Esophagus (tissue), 2 donors: ENCODE results near the gene SORL1-AS1.

Source experiments
- H3K27ac ChIP-seq, 2 donors: one replicate each; pipeline ENCODE4 v1.5.1; 2013; ENCODE audit warnings: low read depth in 2 of 2, mild to moderate bottlenecking in 2 of 2, inconsistent platforms in 1 of 2, low read length in 1 of 2, moderate library complexity in 1 of 2
- H3K27me3 ChIP-seq, 2 donors: one replicate each; pipeline ENCODE4 v1.6.1; 2013; ENCODE audit warnings: low read length in 2 of 2, control low read depth in 1 of 2, mild to moderate bottlenecking in 1 of 2; ENCODE audit not compliant: insufficient read depth in 2 of 2, control insufficient read depth in 1 of 2
- H3K36me3 ChIP-seq, 2 donors: one replicate each; pipeline ENCODE4 v1.6.1; 2013; ENCODE audit warnings: low read length in 1 of 2; ENCODE audit not compliant: control insufficient read depth in 2 of 2, insufficient read depth in 2 of 2
- H3K4me1 ChIP-seq, 2 donors: one replicate each; pipeline ENCODE4 v1.6.1; 2013; ENCODE audit warnings: low read length in 1 of 2; ENCODE audit not compliant: control insufficient read depth in 2 of 2, insufficient read depth in 2 of 2
- H3K4me3 ChIP-seq, 2 donors: one replicate each; pipeline ENCODE4 v1.5.1; 2013; ENCODE audit warnings: low read length in 2 of 2, mild to moderate bottlenecking in 2 of 2, low read depth in 1 of 2, moderate library complexity in 1 of 2
- H3K9me3 ChIP-seq, 2 donors: one replicate each; pipeline ENCODE4 v1.6.1; 2013; ENCODE audit warnings: mild to moderate bottlenecking in 2 of 2, low read depth in 1 of 2, low read length in 1 of 2, moderate library complexity in 1 of 2; ENCODE audit not compliant: control insufficient read depth in 2 of 2, insufficient read depth in 1 of 2
- WGBS, 2 donors: extraction: QIAGEN DNeasy Blood & Tissue Kit; methylation state at CpG; one replicate each; pipeline ENCODE4 v1.1.7; 2013; 5-methylcytosine and 5-hydroxymethylcytosine counted together
- donor health status: healthy with polysubstance abuse.
- donor health status: Bipolar disorder and iron deficiency.

The SORL1-AS1 gene

GRCh38 chr11:121478226-121478894 is 25.6 kb upstream of the SORL1-AS1 start:
- H3K27ac ChIP-seq: peak overlapping the region; percentile 38 to 84
- H3K36me3 ChIP-seq: no peaks in the 10 kb centered on the region
- H3K27me3 ChIP-seq: no peaks in the 10 kb centered on the region
- WGBS, 2 donors: 76 to 79% methylated on average over 18 of the region's 18 CpGs
- H3K9me3 ChIP-seq: no peaks in the 10 kb centered on the region
- peaks cover 8 to 9% of the 10 kb centered on the region in 2 donors for H3K4me1 ChIP-seq
- H3K4me3 ChIP-seq: no peak overlapping the region

- Histone ChIP-seq H3K4me3 (no peak overlapping the region), H3K27ac (peak overlapping the region in 1 of 2 donors; percentile 58), H3K27me3 (no peaks in the 10 kb centered on the region), H3K9me3 (no peaks in the 10 kb centered on the region), H3K36me3 (no peaks in the 10 kb centered on the region), H3K4me1 (peaks cover 6 to 9% of the 10 kb centered on the region in 2 donors)
- 49 to 51% methylated on average over 5 of the region's 5 CpGs for WGBS, 2 donors
Measured at GRCh38 chr11:121476379-121477032, 23.7 kb upstream of the SORL1-AS1 start.

- H3K36me3 ChIP-seq: no peaks in the 10 kb centered on the region
- H3K27me3 ChIP-seq: no peaks in the 10 kb centered on the region
- WGBS, 2 donors: 94 to 95% methylated on average over 7 of the region's 7 CpGs
- H3K4me1 ChIP-seq: peaks cover 6 to 9% of the 10 kb centered on the region in 2 donors
- no peaks in the 10 kb centered on the region for H3K9me3 ChIP-seq
- H3K27ac ChIP-seq: no peak overlapping the region
- H3K4me3 ChIP-seq: no peak overlapping the region
Measured at GRCh38 chr11:121474680-121475079, 21.9 kb upstream of the SORL1-AS1 start.

GRCh38 chr11:121473064-121473777 is 20.5 kb upstream of the SORL1-AS1 start:
- Histone ChIP-seq H3K9me3 (no peaks in the 10 kb centered on the region), H3K27me3 (no peaks in the 10 kb centered on the region), H3K27ac (no peak overlapping the region), H3K36me3 (no peaks in the 10 kb centered on the region), H3K4me3 (no peak overlapping the region), H3K4me1 (peaks cover 0 to 6% of the 10 kb centered on the region in 2 donors)
- WGBS, 2 donors: 67 to 69% methylated on average over 8 of the region's 8 CpGs

- peaks cover 0 to 3% of the 10 kb centered on the region in 2 donors for H3K4me1 ChIP-seq
Measured at GRCh38 chr11:121472312-121472711, 19.5 kb upstream of the SORL1-AS1 start.

GRCh38 chr11:121471167-121471566 is 18.4 kb upstream of the SORL1-AS1 start:
- 85 to 95% methylated on average over 12 of the region's 12 CpGs for WGBS, 2 donors
- Histone ChIP-seq H3K27me3 (no peaks in the 10 kb centered on the region), H3K27ac (no peak overlapping the region), H3K9me3 (no peaks in the 10 kb centered on the region), H3K36me3 (no peaks in the 10 kb centered on the region), H3K4me1 (peaks cover 0 to 6% of the 10 kb centered on the region in 2 donors), H3K4me3 (no peak overlapping the region)

More at GRCh38 chr11:121472312-121472711, 19.5 kb upstream of the SORL1-AS1 start:
- H3K9me3 ChIP-seq: no peaks in the 10 kb centered on the region
- no peaks in the 10 kb centered on the region for H3K27me3 ChIP-seq
- no peak overlapping the region for H3K4me3 ChIP-seq
- H3K27ac ChIP-seq: no peak overlapping the region
- 85 to 87% methylated on average over 2 of the region's 2 CpGs for WGBS, 2 donors
- H3K36me3 ChIP-seq: no peaks in the 10 kb centered on the region

- H3K4me1 ChIP-seq: peaks cover 0 to 11% of the 10 kb centered on the region in 2 donors
Measured at GRCh38 chr11:121469910-121470309, 17.1 kb upstream of the SORL1-AS1 start.

GRCh38 chr11:121467965-121468364 is 15.2 kb upstream of the SORL1-AS1 start:
- H3K27me3 ChIP-seq: no peaks in the 10 kb centered on the region
- no peak overlapping the region for H3K4me3 ChIP-seq
- peaks cover 0 to 15% of the 10 kb centered on the region in 2 donors for H3K4me1 ChIP-seq
- no peaks in the 10 kb centered on the region for H3K9me3 ChIP-seq
- 18 to 31% methylated on average over 10 of the region's 10 CpGs for WGBS, 2 donors
- peak overlapping the region; percentile 38 to 84 for H3K27ac ChIP-seq
- H3K36me3 ChIP-seq: no peaks in the 10 kb centered on the region

More at GRCh38 chr11:121469910-121470309, 17.1 kb upstream of the SORL1-AS1 start:
- no peaks in the 10 kb centered on the region for H3K27me3 ChIP-seq
- no peak overlapping the region for H3K27ac ChIP-seq
- H3K9me3 ChIP-seq: no peaks in the 10 kb centered on the region
- H3K36me3 ChIP-seq: no peaks in the 10 kb centered on the region
- H3K4me3 ChIP-seq: no peak overlapping the region
- WGBS, 2 donors: 90 to 97% methylated on average over 5 of the region's 5 CpGs

GRCh38 chr11:121467471-121467870 is 14.7 kb upstream of the SORL1-AS1 start:
- 22 to 45% methylated on average over 2 of the region's 2 CpGs for WGBS, 2 donors
- peaks cover 0 to 15% of the 10 kb centered on the region in 2 donors for H3K4me1 ChIP-seq
- no peaks in the 10 kb centered on the region for H3K27me3 ChIP-seq
- peak overlapping the region; percentile 89 to 92 for H3K27ac ChIP-seq
- no peaks in the 10 kb centered on the region for H3K36me3 ChIP-seq
- no peak overlapping the region for H3K4me3 ChIP-seq
- no peaks in the 10 kb centered on the region for H3K9me3 ChIP-seq
